Measurements from ENCODE around the gene WDR47.

DNA sequence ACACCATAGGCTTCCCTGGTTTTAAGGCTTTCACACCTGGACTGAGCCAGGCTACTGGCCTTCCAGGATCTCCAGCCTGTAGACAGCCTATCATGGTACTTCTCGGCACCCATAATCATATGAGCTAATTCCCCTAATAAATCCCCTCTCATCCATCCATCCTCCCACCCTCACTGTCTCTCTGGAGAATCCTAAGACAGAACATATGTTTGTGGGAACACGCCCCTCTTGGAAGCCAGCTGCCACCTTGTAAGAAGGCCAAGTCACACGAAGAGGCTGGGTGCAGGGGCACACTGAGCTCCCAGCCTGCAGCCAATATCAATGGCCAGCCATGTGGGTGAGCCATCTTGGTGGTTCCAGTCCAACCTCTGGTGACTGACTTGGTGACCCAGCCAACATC, 86.0 kb downstream of the WDR47 start:
- TF ChIP-seq, protein P1, sequence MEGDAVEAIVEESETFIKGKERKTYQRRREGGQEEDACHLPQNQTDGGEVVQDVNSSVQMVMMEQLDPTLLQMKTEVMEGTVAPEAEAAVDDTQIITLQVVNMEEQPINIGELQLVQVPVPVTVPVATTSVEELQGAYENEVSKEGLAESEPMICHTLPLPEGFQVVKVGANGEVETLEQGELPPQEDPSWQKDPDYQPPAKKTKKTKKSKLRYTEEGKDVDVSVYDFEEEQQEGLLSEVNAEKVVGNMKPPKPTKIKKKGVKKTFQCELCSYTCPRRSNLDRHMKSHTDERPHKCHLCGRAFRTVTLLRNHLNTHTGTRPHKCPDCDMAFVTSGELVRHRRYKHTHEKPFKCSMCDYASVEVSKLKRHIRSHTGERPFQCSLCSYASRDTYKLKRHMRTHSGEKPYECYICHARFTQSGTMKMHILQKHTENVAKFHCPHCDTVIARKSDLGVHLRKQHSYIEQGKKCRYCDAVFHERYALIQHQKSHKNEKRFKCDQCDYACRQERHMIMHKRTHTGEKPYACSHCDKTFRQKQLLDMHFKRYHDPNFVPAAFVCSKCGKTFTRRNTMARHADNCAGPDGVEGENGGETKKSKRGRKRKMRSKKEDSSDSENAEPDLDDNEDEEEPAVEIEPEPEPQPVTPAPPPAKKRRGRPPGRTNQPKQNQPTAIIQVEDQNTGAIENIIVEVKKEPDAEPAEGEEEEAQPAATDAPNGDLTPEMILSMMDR (IDR thresholded peaks at IDR 0.05; ENCODE audit: low read depth, low read length, poor library complexity, severe bottlenecking), result no peak
- no peak for TF ChIP-seq EZH2phosphoT487 (IDR thresholded peaks at IDR 0.05; ENCODE audit: borderline replicate concordance, low read length)

Data from DOHH2 (cell line).